ENCODE measurements around the gene TTI1.

DNA sequence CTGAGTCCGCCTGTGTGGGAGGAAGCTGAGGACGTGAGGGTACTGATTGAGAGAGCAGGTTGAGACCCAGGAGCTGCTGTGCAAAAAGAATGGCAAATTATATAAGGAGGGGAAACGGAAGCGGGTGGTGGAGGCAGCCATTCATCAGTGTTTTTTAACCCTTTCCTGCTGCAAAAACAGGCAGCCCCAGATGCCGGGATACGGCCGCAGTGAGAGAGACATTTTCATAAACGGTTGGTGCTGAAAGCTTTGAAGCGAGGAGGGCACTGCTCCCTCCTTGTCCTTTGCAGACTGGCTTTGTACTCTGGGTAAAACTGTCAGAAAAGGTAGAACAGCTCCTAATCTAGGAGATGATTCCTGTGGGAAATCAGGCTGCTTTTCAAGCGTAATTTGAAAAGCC lies 56.4 kb downstream of the TTI1 start:
- TF ChIP-seq, protein P1, sequence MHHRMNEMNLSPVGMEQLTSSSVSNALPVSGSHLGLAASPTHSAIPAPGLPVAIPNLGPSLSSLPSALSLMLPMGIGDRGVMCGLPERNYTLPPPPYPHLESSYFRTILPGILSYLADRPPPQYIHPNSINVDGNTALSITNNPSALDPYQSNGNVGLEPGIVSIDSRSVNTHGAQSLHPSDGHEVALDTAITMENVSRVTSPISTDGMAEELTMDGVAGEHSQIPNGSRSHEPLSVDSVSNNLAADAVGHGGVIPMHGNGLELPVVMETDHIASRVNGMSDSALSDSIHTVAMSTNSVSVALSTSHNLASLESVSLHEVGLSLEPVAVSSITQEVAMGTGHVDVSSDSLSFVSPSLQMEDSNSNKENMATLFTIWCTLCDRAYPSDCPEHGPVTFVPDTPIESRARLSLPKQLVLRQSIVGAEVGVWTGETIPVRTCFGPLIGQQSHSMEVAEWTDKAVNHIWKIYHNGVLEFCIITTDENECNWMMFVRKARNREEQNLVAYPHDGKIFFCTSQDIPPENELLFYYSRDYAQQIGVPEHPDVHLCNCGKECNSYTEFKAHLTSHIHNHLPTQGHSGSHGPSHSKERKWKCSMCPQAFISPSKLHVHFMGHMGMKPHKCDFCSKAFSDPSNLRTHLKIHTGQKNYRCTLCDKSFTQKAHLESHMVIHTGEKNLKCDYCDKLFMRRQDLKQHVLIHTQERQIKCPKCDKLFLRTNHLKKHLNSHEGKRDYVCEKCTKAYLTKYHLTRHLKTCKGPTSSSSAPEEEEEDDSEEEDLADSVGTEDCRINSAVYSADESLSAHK (tag by site-specific recombination; IDR thresholded peaks at IDR 0.05) = no peak
- TF ChIP-seq ZNF146 (tag by site-specific recombination; IDR thresholded peaks at IDR 0.05) (no peak), ZNF324 (tag by site-specific recombination; IDR thresholded peaks at IDR 0.05) (no peak), ZBTB17 (tag by site-specific recombination; IDR thresholded peaks at IDR 0.05) (no peak), TCF7L2 (IDR thresholded peaks at IDR 0.05; ENCODE audit: borderline replicate concordance, low read depth, low read length) (no peak), ZSCAN16 (tag by site-specific recombination; IDR thresholded peaks at IDR 0.05) (no peak), ZNF473 (tag by site-specific recombination; IDR thresholded peaks at IDR 0.05) (no peak)
- TF ChIP-seq, protein P2, sequence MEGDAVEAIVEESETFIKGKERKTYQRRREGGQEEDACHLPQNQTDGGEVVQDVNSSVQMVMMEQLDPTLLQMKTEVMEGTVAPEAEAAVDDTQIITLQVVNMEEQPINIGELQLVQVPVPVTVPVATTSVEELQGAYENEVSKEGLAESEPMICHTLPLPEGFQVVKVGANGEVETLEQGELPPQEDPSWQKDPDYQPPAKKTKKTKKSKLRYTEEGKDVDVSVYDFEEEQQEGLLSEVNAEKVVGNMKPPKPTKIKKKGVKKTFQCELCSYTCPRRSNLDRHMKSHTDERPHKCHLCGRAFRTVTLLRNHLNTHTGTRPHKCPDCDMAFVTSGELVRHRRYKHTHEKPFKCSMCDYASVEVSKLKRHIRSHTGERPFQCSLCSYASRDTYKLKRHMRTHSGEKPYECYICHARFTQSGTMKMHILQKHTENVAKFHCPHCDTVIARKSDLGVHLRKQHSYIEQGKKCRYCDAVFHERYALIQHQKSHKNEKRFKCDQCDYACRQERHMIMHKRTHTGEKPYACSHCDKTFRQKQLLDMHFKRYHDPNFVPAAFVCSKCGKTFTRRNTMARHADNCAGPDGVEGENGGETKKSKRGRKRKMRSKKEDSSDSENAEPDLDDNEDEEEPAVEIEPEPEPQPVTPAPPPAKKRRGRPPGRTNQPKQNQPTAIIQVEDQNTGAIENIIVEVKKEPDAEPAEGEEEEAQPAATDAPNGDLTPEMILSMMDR (tag by site-specific recombination; IDR thresholded peaks at IDR 0.05) = no peak

All from HEK293 (cell line).